ENCODE measurements around the gene SMCHD1.
A peak's percentile ranks its signal among the peaks of the same experiment; 100 is the strongest.
"Not testable (repeated sequence)": the region's sequence is repeated elsewhere in the genome, so short reads cannot be mapped to it uniquely, and the experiment has no call there.

Gene SMCHD1

DNA sequence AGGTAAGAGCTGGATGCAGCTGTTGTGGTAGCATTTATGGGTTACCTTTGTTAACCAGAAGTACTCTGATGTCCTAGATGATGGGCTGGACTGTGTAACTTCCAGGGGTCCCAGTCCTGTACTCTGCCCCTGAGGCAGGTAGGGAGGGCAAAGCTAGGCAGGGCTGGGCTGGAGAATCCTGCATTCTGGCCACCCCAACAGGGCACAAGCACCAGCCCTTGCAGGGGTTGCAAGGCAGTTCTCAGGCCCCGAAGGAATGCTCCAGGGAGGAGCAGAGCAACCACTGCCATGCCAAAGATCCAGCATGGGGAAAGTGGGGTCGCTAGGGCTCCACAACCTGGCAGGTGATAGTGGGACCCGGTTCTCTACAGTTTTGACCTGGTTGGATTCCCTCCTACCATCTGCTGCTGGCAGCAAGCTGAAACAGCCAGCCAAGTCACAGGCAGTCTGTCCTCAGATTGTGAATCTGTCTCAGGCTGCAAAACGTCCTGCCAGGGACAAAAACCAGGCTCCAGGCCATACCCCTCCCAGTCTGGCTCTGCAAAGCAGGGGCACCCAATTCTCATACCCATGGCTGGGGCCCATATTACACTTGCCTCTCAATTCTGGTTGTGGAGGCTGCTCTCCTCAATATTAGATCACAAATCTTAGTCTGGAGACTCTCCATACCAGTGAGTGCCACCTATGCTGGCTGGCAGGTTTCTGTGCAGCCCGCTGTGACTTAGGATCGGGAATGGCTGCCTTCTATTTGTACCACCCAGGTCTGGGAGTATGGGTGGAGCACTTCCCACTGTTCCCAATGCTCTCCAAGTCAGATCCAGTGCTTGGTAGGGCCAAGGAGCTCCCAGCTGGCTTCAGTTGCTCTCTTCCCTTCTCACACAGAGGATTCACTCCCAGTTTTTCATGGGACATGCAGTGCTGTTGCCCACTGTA, 61.1 kb downstream of the SMCHD1 start:
- Mint-ChIP-seq H3K4me1 (peaks cover 42% of the 10 kb centered on the region), H3K36me3 (ENCODE audit: low read depth) (peaks cover 72% of the 10 kb centered on the region), H3K27ac (peak overlapping the region; percentile 64), H3K9me3 (no peaks in the 10 kb centered on the region), H3K4me3 (no peak overlapping the region), H3K27me3 (no peaks in the 10 kb centered on the region)
- DNase-seq = no peak
- ATAC-seq = no peak

DNA sequence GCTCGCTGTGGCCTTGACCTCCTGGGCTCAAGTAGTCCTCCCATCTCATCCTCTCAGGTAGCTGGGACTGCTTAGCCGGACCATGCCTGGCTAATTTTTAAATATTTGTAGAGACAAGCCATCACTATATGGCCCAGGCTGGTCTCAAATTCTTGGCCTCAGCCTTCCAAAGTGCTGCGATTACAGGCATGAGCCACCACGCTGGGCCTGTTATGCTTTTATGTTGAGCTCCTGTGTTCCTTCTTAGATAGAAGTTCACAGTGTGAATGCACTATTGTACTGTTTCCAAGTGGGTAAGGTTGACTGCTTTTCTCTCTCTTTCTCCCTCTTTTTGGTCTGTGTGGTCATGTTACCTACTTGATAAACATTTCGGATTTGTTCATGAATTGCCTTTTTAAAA, 61.9 kb downstream of the SMCHD1 start:
- Mint-ChIP-seq H3K36me3 (ENCODE audit: low read depth) (peaks cover 66% of the 10 kb centered on the region), H3K9me3 (no peaks in the 10 kb centered on the region), H3K4me3 (no peak overlapping the region), H3K4me1 (peaks cover 41% of the 10 kb centered on the region), H3K27me3 (no peaks in the 10 kb centered on the region), H3K27ac (peak overlapping the region; percentile 64)
- ATAC-seq = no peak
- no peak for DNase-seq

DNA sequence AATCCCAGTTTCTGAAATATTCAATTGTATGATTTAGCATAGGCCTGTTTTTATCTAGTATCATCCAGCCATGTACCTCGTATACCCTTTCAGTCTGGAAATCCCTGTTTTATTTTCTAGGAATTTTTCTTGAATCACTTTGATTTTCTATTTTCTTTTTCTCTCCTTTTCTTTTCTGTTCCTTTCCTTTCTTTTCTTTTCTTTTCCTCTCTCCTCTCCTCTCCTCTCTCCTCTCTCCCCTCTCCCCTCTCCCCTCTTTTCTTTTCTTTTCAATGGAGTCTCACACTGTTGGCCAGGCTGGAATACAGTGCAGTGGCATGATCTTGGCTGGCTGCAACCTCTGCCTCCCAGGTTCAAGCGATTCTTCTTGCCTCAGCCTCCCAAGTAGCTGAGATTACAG, 63.5 kb downstream of the SMCHD1 start:
- Mint-ChIP-seq H3K36me3 (ENCODE audit: low read depth) (peaks cover 66% of the 10 kb centered on the region), H3K27ac (peak overlapping the region; percentile 5), H3K4me1 (peaks cover 34% of the 10 kb centered on the region), H3K9me3 (no peaks in the 10 kb centered on the region), H3K27me3 (no peaks in the 10 kb centered on the region), H3K4me3 (no peak overlapping the region)
- DNase-seq (no peak), ATAC-seq (no peak)

DNA sequence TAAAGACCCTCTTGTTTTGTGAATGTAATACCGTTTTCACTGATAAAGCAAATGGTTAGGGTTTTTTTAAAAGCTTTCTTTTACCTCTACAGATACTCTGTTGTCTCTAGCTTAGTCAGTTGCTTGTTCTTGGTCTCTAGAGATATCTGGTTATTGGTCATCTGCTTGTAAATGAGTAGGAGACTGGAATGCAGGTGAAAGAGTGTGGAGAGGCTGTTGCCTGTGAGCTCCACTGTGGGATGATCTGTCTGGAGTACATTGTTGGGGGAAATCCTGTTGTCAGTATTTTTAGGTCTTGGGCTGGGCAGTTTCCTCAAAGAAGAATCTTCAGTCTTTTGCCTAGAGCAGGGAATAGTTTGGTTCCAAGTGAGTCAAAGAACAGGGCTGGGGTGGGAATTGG, 67.7 kb downstream of the SMCHD1 start:
- DNase-seq = no peak
- Mint-ChIP-seq H3K27me3 (no peaks in the 10 kb centered on the region), H3K27ac (peak overlapping the region; percentile 30), H3K4me1 (peaks cover 27% of the 10 kb centered on the region), H3K36me3 (ENCODE audit: low read depth) (peaks cover 61% of the 10 kb centered on the region), H3K9me3 (no peaks in the 10 kb centered on the region), H3K4me3 (no peak overlapping the region)
- ATAC-seq = no peak

DNA sequence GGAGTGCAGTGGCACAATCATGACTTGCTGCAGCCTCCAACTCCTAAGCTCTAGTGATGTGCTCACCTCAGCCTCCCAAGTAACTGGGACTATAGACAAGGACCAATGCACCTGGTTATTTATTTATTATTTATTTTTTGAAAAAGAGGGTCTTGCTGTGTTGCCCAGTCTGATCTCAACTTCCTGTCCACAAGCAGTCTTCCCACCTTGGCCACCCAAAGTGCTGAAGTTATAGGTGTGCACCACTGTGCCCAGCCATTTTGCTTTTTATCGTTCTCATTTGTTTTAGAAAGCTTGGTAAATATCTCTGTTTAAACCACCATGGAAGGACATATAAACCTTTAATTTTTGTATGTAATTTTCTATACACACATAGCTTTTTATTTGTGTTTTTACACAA, 74.2 kb downstream of the SMCHD1 start:
- peaks cover 4% of the 10 kb centered on the region for H3K9me3 Mint-ChIP-seq
- H3K27ac Mint-ChIP-seq = no peak overlapping the region
- H3K36me3 Mint-ChIP-seq (ENCODE audit: low read depth) = peaks cover 76% of the 10 kb centered on the region
- H3K27me3 Mint-ChIP-seq = no peaks in the 10 kb centered on the region
- H3K4me1 Mint-ChIP-seq = peaks cover 12% of the 10 kb centered on the region
- no peak for DNase-seq
- ATAC-seq = no peak
- H3K4me3 Mint-ChIP-seq = no peak overlapping the region

DNA sequence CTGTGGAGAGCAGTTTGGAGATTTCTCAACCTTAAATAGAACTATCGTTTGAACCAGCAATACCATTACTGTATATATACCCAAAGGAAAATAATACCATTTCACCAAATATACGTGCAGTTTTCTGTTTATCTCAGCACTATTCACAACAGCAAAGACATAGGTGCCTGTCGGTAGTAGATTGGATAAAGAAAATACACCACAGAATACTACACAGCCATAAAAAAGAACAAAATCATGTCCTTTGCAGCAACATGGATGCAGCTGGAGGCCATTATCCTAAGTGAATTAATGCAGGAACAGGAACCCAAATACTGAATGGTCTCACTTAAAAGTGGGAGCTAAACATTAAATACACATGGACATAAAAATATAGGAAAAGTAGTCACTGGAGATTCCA, 81.3 kb downstream of the SMCHD1 start:
- Mint-ChIP-seq H3K27ac (no peak overlapping the region), H3K27me3 (no peaks in the 10 kb centered on the region), H3K4me3 (no peak overlapping the region), H3K36me3 (ENCODE audit: low read depth) (peaks cover 84% of the 10 kb centered on the region), H3K9me3 (peaks cover 4% of the 10 kb centered on the region), H3K4me1 (no peaks in the 10 kb centered on the region)
- ATAC-seq (no peak), DNase-seq (no peak)

DNA sequence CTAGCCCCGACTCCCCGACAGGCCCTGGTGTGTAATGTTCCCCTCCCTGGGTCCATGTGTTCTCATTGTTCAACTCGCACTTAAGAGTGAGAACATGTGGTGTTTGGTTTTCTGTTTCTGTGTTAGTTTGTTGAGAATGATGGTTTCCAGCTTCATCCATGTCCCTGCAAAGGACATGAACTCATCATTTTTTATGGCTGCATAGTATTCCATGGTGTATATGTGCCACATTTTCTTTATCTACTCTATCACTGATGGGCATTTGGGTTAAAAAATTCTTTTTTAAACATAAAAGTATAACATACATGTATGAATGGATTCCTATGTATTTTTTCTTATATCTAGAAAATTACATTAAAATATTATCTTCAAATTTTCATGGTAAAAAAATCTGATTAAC, 84.6 kb downstream of the SMCHD1 start:
- not testable (repeated sequence) for ATAC-seq, H3K9me3 Mint-ChIP-seq, H3K4me3 Mint-ChIP-seq, DNase-seq, H3K4me1 Mint-ChIP-seq, H3K27ac Mint-ChIP-seq, H3K27me3 Mint-ChIP-seq
- H3K36me3 Mint-ChIP-seq (ENCODE audit: low read depth) = peaks cover 71% of the 10 kb centered on the region

DNA sequence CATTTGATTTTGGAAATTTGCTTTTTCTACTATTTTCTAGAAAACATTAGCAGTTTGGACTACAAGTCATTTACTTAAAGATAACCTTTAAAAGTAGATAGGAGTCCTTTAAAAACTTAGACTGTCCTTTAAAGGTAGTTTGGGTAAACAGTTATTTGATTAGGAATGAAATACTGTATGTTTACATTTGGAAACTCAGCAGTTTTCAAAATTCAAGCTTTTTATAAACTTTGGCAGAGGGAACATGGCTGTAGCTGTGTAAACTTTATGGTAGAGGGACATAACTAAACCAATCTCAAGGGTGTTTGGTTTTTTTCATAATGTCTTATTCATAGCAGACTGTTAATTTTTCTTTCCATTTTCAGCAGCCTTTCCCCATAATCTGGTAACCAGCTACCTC, 90.7 kb downstream of the SMCHD1 start:
- no peak overlapping the region for H3K27ac Mint-ChIP-seq

DNA sequence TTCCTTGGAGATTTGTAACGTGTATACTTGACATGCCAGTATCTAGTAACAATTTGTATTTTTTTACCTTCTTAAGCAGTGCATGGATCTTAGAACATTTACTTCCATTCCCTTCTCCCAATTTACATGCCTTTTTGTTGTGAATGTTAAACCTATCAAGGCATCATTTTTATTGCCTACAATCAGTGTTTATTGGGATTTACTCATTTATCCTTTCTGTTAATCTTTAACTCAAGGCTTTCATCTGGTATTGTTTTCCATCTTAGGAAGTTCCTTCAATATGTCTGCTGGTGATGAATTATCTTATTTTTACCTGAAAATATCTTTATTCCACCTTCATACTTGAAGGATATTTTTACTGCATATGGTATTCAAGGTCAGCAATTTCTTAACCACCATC, 102.8 kb downstream of the SMCHD1 start:
- Mint-ChIP-seq H3K27ac (no peak overlapping the region), H3K27me3 (no peaks in the 10 kb centered on the region), H3K9me3 (no peaks in the 10 kb centered on the region), H3K4me3 (no peak overlapping the region), H3K4me1 (peaks cover 13% of the 10 kb centered on the region), H3K36me3 (ENCODE audit: low read depth) (peaks cover 39% of the 10 kb centered on the region)
- ATAC-seq = no peak
- DNase-seq = no peak

More for the DNA sequence above, 90.7 kb downstream of the SMCHD1 start:
- Mint-ChIP-seq H3K4me3 (no peak overlapping the region), H3K4me1 (peaks cover 2% of the 10 kb centered on the region), H3K9me3 (no peaks in the 10 kb centered on the region), H3K36me3 (ENCODE audit: low read depth) (peaks cover 65% of the 10 kb centered on the region), H3K27me3 (no peaks in the 10 kb centered on the region)
- DNase-seq = no peak
- no peak for ATAC-seq

DNA sequence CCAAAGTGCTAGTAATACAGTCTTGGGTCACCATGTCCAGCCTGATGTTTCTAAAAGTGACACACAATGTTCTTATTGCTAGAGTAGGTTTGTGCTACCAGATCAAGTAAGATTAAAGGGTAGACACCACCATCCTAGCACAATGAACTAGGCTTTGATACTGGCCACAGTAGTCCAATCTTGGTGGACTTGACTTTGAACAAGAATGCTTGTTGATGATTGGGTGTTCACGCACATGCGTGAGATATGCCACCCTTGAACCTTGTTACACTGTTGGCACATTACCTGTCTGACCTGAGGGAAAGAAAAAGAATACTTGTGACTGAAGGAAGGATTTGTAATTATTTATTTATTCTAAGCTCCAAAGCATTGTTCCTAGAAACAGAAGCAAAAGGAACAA, 119.1 kb downstream of the SMCHD1 start:
- H3K9me3 Mint-ChIP-seq = no peaks in the 10 kb centered on the region
- DNase-seq (no peak), ATAC-seq (no peak)
- peaks cover 72% of the 10 kb centered on the region for H3K36me3 Mint-ChIP-seq (ENCODE audit: low read depth)
- H3K4me1 Mint-ChIP-seq = no peaks in the 10 kb centered on the region
- H3K27me3 Mint-ChIP-seq = no peaks in the 10 kb centered on the region
- no peak overlapping the region for H3K4me3 Mint-ChIP-seq
- H3K27ac Mint-ChIP-seq = peak overlapping the region; percentile 14

DNA sequence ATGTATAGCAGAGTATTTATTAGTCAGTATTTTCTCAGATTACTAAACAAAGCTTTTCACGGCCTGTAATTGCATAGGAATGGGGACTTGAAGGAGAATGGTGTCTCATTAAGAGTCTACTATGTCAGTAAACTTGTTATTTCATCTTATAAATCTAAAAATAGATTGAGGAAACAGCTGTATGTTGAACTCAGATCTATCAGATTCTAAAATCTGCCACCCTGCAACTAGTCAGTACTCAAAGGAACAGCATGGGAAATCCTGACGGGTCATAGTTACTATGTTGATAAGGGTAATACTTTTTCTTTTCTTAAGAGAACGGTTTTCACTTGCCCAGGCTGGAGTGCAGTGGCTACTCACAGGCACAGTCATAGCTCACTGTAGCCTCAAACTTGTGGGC, 121.1 kb downstream of the SMCHD1 start:
- no peak overlapping the region for H3K4me3 Mint-ChIP-seq
- H3K27me3 Mint-ChIP-seq = no peaks in the 10 kb centered on the region
- H3K27ac Mint-ChIP-seq = no peak overlapping the region
- no peaks in the 10 kb centered on the region for H3K9me3 Mint-ChIP-seq
- no peaks in the 10 kb centered on the region for H3K4me1 Mint-ChIP-seq
- DNase-seq (no peak), ATAC-seq (no peak)
- H3K36me3 Mint-ChIP-seq (ENCODE audit: low read depth) = peaks cover 67% of the 10 kb centered on the region

DNA sequence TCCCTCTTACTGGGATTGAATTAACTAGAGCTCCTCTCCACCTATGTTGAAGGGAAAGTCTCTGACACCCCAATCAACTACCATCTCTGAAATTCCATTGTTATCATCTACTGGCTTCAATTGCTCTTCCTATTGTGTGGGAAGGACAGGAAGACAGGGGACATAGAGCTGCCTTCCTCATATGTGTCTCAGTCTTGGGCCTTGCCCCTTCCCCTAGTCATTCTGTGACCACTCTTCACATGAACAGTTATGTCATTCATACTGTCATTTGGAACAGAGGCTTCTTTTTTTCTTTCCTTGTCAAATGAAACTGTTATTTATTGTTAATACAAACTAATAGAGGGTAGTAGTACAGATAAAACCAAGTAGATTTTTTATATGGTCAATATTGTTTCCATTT, 121.7 kb downstream of the SMCHD1 start:
- Mint-ChIP-seq H3K4me3 (no peak overlapping the region), H3K4me1 (no peaks in the 10 kb centered on the region), H3K36me3 (ENCODE audit: low read depth) (peaks cover 67% of the 10 kb centered on the region), H3K27ac (peak overlapping the region; percentile 1), H3K9me3 (no peaks in the 10 kb centered on the region), H3K27me3 (no peaks in the 10 kb centered on the region)
- ATAC-seq (no peak), DNase-seq (no peak)

DNA sequence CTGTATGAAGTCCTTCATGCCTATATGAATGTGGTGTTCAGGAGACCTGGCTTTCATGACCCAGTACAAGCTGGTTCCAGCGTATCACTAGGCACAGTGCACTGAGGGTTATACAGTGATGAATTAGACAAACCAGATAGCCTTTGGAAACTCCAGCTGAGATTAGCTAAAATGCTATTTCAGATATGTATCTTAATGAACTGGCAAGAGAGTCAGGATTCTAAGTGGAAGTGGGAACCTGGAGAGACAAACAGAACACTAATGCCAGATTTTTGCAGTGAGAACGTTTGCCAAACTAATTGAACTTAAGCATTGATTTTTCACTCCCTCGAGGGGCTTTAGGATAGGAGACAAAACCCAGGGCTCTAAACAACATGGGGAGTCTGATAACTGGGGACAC, 125.2 kb downstream of the SMCHD1 start:
- no peak overlapping the region for H3K27ac Mint-ChIP-seq
- H3K9me3 Mint-ChIP-seq = no peaks in the 10 kb centered on the region
- H3K27me3 Mint-ChIP-seq = no peaks in the 10 kb centered on the region
- no peak overlapping the region for H3K4me3 Mint-ChIP-seq
- peaks cover 59% of the 10 kb centered on the region for H3K36me3 Mint-ChIP-seq (ENCODE audit: low read depth)
- H3K4me1 Mint-ChIP-seq = no peaks in the 10 kb centered on the region
- DNase-seq (no peak), ATAC-seq (no peak)

DNA sequence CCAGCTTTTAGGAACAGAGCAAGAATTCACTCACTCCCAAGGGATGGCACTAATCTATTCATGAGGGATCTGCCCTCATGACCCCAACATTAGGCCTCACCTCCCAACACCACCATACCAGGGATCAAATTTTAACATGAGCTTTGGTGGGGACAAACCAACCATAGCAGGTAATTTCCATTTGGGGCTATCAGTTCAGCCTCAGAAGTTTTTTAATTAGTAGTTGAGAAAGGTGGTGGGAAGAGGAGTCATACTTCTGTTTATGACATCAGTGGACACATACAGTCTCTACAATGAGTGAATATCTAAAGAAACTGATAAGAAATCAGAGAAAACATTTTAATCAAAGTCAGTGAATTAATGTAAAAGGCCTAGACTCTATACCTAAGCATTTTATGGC, 131.7 kb downstream of the SMCHD1 start:
- DNase-seq (no peak), ATAC-seq (no peak)
- Mint-ChIP-seq H3K36me3 (ENCODE audit: low read depth) (peaks cover 50% of the 10 kb centered on the region), H3K9me3 (no peaks in the 10 kb centered on the region), H3K4me3 (no peak overlapping the region), H3K4me1 (peaks cover 6% of the 10 kb centered on the region), H3K27ac (peak overlapping the region; percentile 21), H3K27me3 (no peaks in the 10 kb centered on the region)

DNA sequence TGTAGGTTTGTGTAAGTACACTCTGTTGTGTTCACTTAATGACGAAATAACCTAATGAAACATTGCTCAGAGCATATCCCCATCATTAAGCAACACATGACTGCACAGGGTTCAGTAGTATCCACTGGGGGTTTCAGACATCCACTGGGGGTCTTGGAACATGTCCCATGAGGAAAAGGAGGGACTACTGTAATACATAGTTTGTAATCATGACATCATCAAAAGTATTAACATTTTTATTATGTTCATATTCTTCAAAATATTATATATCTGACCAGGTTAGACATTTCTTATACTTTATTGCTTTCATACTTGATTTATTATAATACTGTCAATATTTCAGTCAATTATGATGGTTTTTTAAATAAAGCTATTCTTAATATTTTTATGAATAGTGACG, 136.9 kb downstream of the SMCHD1 start:
- H3K9me3 Mint-ChIP-seq = no peaks in the 10 kb centered on the region
- no peak for DNase-seq
- H3K27me3 Mint-ChIP-seq = no peaks in the 10 kb centered on the region
- H3K36me3 Mint-ChIP-seq (ENCODE audit: low read depth) = peaks cover 48% of the 10 kb centered on the region
- no peak for ATAC-seq
- H3K27ac Mint-ChIP-seq = no peak overlapping the region
- H3K4me1 Mint-ChIP-seq = no peaks in the 10 kb centered on the region
- no peak overlapping the region for H3K4me3 Mint-ChIP-seq
